GM19438 (cell line): Measurements from ENCODE around the gene ILDR1.
A peak's percentile ranks its signal among the peaks of the same experiment; 100 is the strongest.

Experiments used
- ATAC-seq: cut with Tn5 transposase; IDR thresholded peaks from one replicate; pipeline ENCODE4 v1.9.1; 2021; ENCODE audit warnings: low read depth; ENCODE audit not compliant: unreplicated experiment

ILDR1 gene

GRCh38 chr3:122021037-122021436 is 1.0 kb downstream of the ILDR1 start:
- no peak for ATAC-seq

GRCh38 chr3:122019493-122019892 is 2.6 kb downstream of the ILDR1 start:
- no peak for ATAC-seq

- ATAC-seq = peak; percentile 64
These were observed 7.3 kb downstream of the ILDR1 start for GRCh38 chr3:122014741-122015140.

GRCh38 chr3:122013448-122013925 is 8.6 kb downstream of the ILDR1 start:
- no peak for ATAC-seq

GRCh38 chr3:122012821-122013220 is 9.2 kb downstream of the ILDR1 start:
- no peak for ATAC-seq

GRCh38 chr3:122011396-122011795 is 10.7 kb downstream of the ILDR1 start:
- no peak for ATAC-seq

GRCh38 chr3:122010506-122010905 is 11.5 kb downstream of the ILDR1 start:
- no peak for ATAC-seq

GRCh38 chr3:122008166-122008565 is 13.9 kb downstream of the ILDR1 start:
- no peak for ATAC-seq

GRCh38 chr3:122006267-122006666 is 15.8 kb downstream of the ILDR1 start:
- ATAC-seq = no peak

GRCh38 chr3:122004991-122005565 is 17.0 kb downstream of the ILDR1 start:
- ATAC-seq = no peak

GRCh38 chr3:122004107-122004506 is 17.9 kb downstream of the ILDR1 start:
- ATAC-seq = no peak

- ATAC-seq = no peak
These were observed 18.4 kb downstream of the ILDR1 start for GRCh38 chr3:122003606-122004005.

GRCh38 chr3:122003112-122003511 is 18.9 kb downstream of the ILDR1 start:
- no peak for ATAC-seq

- no peak for ATAC-seq
These were observed 19.4 kb downstream of the ILDR1 start for GRCh38 chr3:122002611-122003010.

- ATAC-seq = no peak
These were observed 20.2 kb downstream of the ILDR1 start for GRCh38 chr3:122001892-122002291.

GRCh38 chr3:122000936-122001605 is 21.0 kb downstream of the ILDR1 start:
- no peak for ATAC-seq

GRCh38 chr3:121999931-122000330 is 22.1 kb downstream of the ILDR1 start:
- ATAC-seq = no peak

GRCh38 chr3:121998611-121999473 is 23.2 kb downstream of the ILDR1 start:
- ATAC-seq = no peak

- ATAC-seq = peak; percentile 35
These were observed 23.9 kb downstream of the ILDR1 start for GRCh38 chr3:121998030-121998580.

GRCh38 chr3:121997372-121997771 is 24.7 kb downstream of the ILDR1 start:
- no peak for ATAC-seq

- no peak for ATAC-seq
These were observed 25.6 kb downstream of the ILDR1 start for GRCh38 chr3:121996441-121996840.
